ENCODE measurements around the gene MEI1. TPM values are rescaled to one million over a fixed set of nuclear protein-coding genes. Genes with fewer than 3 reads are reported as not detected.
"Not testable (repeated sequence)": the region's sequence is repeated elsewhere in the genome, so short reads cannot be mapped to it uniquely, and the experiment has no call there.

The MEI1 gene
- total RNA-seq, 4 donors from 2014 or later: 0.29 TPM; not detected in 3

- intact Hi-C loops (cut with DNase I; ENCODE audit: low total_unique reads): loop anchor here (2.0 to 5.0 kb wide), 4 partner anchors 33 to 741 kb away; partner anchors contain the start of genes CCDC134, EP300, SMDT1 and SNU13
- DNase-seq (peak in 1 of 2 donors; percentile 41), ATAC-seq (peak; percentile 32 to 34)
- TF ChIP-seq POLR2A (IDR thresholded peaks at IDR 0.05): no peak
- peak in 1 of 5 experiments; percentile 9 for TF ChIP-seq CTCF (IDR thresholded peaks at IDR 0.05 in 4 of 5, conservative IDR thresholded peaks at IDR 0.05 in 1 of 5)
- in situ Hi-C loops (cut with MboI; ENCODE audit: low sequenced_read_pairs in 4 of 4): loop anchor here in 1 of 4 donors (5.0 kb wide), 1 partner anchor 109 kb away; no protein-coding TSS in a partner anchor
- Histone ChIP-seq H3K27me3 (no peaks in the 10 kb centered on the region), H3K27ac (peak overlapping the region; percentile 92 to 98 (median 98)), H3K36me3 (no peaks in the 10 kb centered on the region), H3K4me3 (peak overlapping the region; percentile 75 to 94 (median 90)), H3K9me3 (no peaks in the 10 kb centered on the region), H3K4me1 (peaks cover 10 to 12% of the 10 kb centered on the region in 2 donors)
Measured at GRCh38 chr22:41833369-41834004, 134.2 kb downstream of the MEI1 start.

- Histone ChIP-seq H3K4me1 (peaks cover 12 to 15% of the 10 kb centered on the region in 2 donors), H3K36me3 (no peaks in the 10 kb centered on the region), H3K27ac (peak overlapping the region; percentile 92 to 98 (median 98)), H3K9me3 (no peaks in the 10 kb centered on the region), H3K27me3 (no peaks in the 10 kb centered on the region), H3K4me3 (peak overlapping the region; percentile 75 to 94 (median 90))
- TF ChIP-seq CTCF (IDR thresholded peaks at IDR 0.05 in 4 of 5, conservative IDR thresholded peaks at IDR 0.05 in 1 of 5) (no peak), POLR2A (IDR thresholded peaks at IDR 0.05) (no peak)
- intact Hi-C loops (cut with DNase I; ENCODE audit: low total_unique reads) (loop anchor here (5.0 kb wide), 2 partner anchors 147 to 742 kb away; partner anchors contain the start of genes EP300 and SNU13), in situ Hi-C loops (cut with MboI; ENCODE audit: low sequenced_read_pairs in 4 of 4) (loop anchor here in 1 of 4 donors (5.0 kb wide), 1 partner anchor 108 kb away; no protein-coding TSS in a partner anchor)
- ATAC-seq (no peak), DNase-seq (no peak)
Measured at GRCh38 chr22:41834005-41834944, 135.0 kb downstream of the MEI1 start.

GRCh38 chr22:41835462-41835861, 136.2 kb downstream of the MEI1 start:
- in situ Hi-C loops (cut with MboI; ENCODE audit: low sequenced_read_pairs in 4 of 4); H3K27me3 ChIP-seq; H3K9me3 ChIP-seq; ATAC-seq; DNase-seq; H3K4me3 ChIP-seq; intact Hi-C loops (cut with DNase I; ENCODE audit: low total_unique reads); H3K36me3 ChIP-seq: not testable (repeated sequence)
- peak overlapping the region; percentile 36 to 98 (median 86) for H3K27ac ChIP-seq
- H3K4me1 ChIP-seq: peaks cover 12 to 19% of the 10 kb centered on the region in 2 donors

- in situ Hi-C loops (cut with MboI; ENCODE audit: low sequenced_read_pairs in 4 of 4): no loop called here
- Histone ChIP-seq H3K36me3 (no peaks in the 10 kb centered on the region), H3K4me1 (peaks cover 17 to 26% of the 10 kb centered on the region in 2 donors), H3K27me3 (no peaks in the 10 kb centered on the region), H3K27ac (peak overlapping the region in 2 of 4 donors; percentile 79 to 98), H3K9me3 (no peaks in the 10 kb centered on the region), H3K4me3 (no peak overlapping the region)
- intact Hi-C loops (cut with DNase I; ENCODE audit: low total_unique reads): no loop called here
- ATAC-seq (no peak), DNase-seq (no peak)
- TF ChIP-seq CTCF (IDR thresholded peaks at IDR 0.05 in 4 of 5, conservative IDR thresholded peaks at IDR 0.05 in 1 of 5) (no peak), POLR2A (IDR thresholded peaks at IDR 0.05) (no peak)
Measured at GRCh38 chr22:41836551-41836950, 137.2 kb downstream of the MEI1 start.

All from gastrocnemius medialis (tissue), 4 donors.